Measurements from ENCODE around the gene RNASE4.
"Not testable (repeated sequence)": the region's sequence is repeated elsewhere in the genome, so short reads cannot be mapped to it uniquely, and the experiment has no call there.

DNA sequence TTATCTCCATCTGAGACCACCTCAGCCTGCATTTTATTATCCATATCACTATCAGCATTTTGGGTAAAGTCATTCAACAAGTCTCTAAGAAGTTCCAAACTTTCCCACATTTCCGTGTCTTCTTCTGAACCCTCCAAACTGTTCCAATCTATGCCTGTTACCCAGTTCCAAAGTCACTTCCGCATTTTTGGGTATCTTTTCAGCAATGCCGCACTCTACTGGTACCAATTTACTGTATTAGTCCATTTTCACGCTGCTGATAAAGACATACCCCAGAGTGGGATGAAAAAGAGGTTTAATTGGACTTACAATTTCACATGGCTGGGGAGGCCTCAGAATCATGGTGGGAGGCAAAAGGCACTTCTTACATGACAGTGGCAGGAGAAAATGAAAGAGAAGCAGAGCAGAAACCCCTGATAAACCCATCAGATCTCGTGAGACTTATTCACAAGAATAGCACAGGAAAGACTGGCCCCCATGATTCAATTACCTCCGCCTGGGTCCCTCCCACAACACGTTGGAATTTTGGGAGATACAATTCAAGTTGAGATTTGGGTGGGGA, 17.9 kb upstream of the RNASE4 start:
- not testable (repeated sequence) for TF ChIP-seq CTCF (conservative IDR thresholded peaks at IDR 0.05 in 1 of 2, IDR thresholded peaks at IDR 0.05 in 1 of 2; ENCODE audit: extremely low read depth in 1 of 2, insufficient read depth in 1 of 2, low read depth in 1 of 2, low read length in 2 of 2); EZH2 (IDR thresholded peaks at IDR 0.05; ENCODE audit: borderline replicate concordance, low read length)

Measured in mammary epithelial cell (primary cell).